Cerebellar cortex (tissue), 1 donor: ENCODE results near the gene METTL17.
"Not testable (repeated sequence)": the region's sequence is repeated elsewhere in the genome, so short reads cannot be mapped to it uniquely, and the experiment has no call there.

ENCODE experiments used
- DNase-seq: peaks from one replicate; pipeline ENCODE4 v3.0.0-alpha.2; 2015; ENCODE audit warnings: low spot score

METTL17 gene

DNA sequence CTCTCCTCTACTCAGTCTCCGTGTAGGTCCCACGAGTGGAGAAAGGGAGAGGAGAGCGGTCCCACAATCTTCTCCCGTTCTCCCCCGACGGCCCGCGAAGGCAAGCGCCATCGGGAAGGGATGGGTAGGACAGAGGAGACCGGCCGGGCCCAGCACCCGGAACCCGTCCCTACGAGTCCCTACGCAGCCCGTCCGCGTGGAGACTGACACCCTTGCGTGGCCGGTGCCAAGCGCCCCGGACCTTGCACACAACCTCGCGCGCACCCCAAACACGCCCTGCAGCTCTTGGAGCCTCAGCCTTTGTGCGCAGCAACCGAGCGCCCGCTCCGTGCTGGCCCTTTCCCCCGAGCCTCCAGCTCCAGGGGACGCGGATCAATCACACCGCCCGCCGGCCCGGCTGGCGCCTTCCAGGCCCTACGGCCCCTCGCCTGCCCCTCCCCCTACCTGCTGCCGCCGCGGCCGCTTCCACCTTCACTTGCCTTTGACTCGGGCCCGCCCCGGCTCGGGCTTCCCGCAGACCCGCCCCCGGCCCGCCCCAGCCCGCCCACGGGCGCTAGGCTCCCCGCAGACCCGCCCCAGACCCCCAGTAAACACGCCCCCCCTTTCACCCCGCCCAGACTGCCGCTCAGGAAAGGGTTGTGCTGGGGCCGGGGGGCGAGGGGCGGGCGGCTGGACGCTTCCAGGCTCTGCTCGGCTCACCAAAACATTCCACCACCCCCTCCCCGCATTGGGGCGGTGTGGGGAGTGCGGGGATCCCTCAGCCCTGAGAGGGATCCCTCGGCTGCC is 35.0 kb downstream of the METTL17 start, which contains the start of gene NDRG2:
Gene NDRG2, minus strand, starts transcription at position 477 of the 786 bp plus-strand sequence. CDS start 1,746 bp downstream, outside the sequence.
- peak; percentile 22 for DNase-seq

DNA sequence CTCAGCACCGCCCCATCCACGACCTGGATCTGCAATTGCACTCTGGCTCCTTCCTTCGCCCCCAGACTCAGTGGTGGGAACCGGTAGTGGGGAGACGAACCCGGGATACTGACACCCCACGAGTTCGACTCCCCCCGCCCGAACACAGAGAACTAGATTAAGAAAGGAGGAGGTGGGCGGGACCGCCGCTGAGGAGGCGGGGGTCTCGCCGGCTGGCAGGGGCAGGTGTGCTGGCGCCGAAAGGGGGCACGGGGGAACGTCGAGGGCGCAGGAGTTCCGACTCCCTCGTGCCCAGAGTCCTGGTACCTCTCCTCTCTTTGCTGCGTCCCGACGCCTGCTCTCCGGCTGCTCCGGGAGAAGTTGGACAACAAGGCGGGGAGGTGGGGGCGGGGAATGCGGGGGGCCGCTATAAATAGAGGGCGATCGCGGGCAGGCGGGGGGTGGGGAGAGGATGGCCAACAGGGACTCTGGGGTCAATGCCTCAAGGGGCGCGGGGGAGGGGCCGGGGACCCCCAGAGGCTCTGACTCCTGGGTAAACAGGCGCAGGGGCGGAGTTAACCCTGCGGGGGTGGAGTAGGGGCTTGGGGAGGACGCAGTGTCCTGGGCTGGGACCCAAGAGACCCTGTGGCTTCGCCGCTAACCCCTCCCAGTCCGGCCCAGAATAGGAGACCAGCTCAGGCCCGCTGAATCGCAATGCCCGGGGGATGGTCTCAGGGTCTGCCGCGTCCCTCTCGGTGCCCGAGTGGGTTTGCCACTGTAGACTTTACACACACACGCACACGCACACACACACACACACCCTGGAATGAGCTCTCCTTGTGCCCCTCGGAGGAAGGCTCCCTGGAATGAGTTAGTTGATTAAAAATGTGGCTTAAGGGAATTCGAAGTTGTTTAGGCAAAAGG is 35.8 kb downstream of the METTL17 start:
- DNase-seq: peak; percentile 14

DNA sequence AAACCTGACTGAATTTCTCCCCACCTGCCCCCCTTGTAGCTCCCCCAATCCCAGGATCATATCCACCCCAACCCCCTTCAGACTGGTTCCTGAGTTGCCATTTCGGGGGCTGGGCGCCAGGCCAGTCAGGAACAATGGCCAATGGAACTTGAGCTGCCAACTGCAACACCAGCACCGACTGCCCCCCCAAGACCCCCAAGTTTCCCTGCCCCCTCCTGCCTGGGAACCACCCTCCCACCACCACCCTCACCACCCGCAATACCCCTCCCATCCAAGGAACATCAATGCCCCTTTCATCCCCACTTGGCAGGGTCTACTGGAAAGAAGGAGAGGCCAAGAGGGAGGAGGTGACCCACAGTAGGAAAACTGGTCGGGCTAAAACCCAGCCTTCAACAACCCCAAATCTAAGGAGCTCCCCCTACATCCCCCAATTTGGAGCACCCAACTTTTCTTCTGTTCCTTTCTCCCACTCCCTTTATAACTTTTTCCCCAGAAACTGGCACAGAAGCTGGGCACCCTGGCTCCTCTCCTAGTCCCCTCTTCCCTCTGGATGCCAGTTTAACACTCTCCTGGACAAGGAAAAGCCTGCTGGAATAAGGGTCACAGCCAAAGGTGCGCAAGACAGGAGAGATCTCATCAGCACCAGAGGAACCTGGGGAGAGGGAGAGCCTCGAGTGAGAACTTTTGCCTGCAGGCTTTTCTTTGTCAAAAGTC is 36.7 kb downstream of the METTL17 start:
- peak; percentile 34 for DNase-seq

DNA sequence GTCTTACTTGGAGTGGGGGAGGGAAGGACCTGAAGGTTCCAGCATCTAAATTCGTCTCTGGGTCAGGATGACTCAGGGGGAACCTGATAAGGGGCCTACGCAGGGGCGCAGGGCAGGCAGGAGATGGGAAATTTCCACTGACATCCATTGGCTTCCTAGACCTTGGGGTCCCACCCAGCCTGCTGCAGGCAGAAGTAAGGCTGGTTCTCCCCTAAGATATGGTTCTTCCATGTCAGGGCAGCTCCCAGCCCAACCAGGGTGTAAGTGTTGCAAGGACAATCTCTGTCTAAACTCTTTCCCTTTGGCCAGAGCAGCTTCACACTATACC is 37.2 kb downstream of the METTL17 start:
- no peak for DNase-seq

DNA sequence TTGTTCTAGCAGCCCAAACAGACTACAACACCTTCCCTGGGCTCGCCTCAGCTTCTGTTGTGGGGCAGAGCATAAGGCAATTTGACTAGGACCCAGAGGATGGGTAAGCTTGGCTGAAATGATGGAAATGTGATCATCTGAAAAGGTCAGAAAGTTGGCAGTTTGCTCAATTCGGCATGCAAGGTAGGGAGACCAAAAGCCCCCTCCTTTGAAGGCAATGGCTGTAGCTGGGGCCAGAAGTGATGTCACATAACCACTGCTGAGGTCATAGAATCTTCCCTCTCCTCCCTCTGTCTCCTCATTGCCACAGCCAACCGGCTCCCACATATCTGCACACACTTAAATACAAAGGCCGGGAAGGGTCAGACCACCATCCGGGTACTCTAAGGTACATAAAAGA is 40.1 kb downstream of the METTL17 start, which contains the start of gene TPPP2:
Gene TPPP2, plus strand, starts transcription at position 301 of the 400 bp plus-strand sequence. CDS start 365 bp downstream, outside the sequence.
- no peak for DNase-seq

DNA sequence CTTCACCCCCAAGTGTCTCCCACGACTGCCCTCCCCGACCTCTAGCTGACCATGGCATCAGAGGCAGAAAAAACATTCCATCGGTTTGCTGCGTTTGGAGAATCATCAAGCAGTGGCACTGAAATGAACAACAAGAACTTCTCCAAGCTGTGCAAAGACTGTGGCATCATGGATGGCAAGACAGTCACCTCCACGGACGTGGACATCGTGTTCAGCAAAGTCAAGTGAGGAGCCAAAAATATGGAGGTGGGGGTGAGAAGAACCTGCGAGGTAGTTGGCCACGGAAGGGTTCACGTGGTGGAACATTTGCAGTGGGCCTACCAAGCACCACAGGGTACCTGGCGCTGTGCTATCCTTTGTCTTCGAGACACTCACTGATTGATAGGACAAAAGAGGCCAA is 40.8 kb downstream of the METTL17 start:
- DNase-seq: no peak

DNA sequence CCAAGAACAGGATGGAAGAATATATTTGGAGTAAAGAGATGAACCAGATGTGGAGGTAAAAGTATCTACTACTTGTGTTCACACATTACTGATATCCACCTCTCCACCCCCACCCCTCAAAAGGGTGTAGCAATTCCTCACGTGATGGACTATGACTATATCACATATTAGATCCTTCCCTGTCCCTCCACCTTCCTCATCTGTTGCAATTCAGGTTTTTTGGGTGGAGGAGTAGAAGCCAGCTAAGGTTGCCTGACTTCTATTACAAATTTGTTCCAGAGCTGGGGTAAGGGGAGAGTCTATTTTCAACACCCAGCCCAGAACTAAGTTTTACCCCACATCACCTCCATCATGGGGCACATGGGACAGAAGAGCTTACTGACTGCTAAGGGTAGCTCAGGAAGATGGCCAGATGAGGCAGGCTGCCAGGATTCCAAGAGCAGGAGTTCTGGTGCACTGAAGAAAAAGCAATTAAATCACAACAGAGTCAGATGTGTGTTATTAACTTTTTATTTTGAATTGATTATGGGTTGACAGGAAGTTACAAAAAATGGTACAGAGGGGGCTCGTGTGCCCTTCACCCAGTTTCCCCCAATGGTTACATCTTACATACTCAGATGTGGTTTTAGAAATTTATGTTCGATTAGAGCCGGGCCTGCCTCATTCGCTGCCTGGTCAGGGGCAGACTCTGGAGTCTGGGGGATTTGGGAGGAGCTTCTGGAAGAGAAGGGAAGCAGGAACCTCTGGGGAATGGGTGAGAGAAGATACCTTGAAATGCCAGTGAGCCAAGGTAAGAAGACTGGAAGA is 42.7 kb downstream of the METTL17 start:
- no peak for DNase-seq

DNA sequence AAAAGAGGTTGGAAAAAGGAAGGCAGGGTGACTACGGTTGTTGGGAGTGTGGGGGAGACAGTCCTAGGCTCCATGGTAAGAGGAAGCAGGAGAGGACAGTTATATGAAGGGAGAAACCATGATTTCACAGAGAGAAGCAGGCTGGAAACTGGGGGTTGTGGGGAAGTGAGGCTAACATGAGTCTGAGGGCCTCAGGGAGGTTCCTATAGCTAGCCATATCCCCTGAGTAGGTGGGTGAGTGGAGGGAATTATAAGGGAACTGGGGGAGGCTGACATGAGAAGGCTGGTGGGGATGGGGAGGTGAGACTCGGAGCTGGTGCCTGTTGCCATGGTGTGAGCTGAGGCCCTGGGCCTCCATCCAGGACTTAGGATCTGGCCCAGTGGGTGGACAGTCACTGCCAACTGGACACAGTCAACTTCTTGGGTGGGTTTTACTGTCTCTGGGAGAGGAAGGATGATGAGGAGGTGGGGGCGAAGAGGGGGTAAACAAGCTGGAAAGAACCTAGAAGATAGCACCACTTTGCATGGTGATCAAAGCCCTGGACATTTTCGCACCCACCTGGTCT is 43.4 kb downstream of the METTL17 start:
- no peak for DNase-seq

DNA sequence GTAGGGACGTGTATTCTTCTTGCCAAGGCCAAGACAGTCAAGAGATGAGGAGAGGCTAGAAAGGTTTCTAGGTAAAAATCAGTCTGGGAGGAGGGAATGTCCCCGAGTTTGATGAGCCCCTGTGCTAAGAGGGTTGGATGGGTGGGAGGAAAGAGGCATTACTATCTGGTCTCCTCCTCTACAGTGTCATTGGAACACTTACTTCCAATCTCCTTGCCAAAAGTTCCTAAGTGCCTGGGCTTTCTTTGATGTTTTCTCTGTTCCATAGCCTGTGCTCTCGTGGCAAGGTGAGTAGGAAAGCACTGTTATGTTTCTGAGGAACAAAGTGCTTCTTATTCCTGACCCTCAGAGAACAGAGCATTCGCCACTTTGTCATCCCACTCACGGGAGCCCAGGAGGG is 44.9 kb downstream of the METTL17 start, which contains the start of gene RNASE13:
Gene RNASE13, minus strand, starts transcription at position 101 of the 400 bp plus-strand sequence. CDS start 519 bp downstream, outside the sequence.
- DNase-seq: no peak

DNA sequence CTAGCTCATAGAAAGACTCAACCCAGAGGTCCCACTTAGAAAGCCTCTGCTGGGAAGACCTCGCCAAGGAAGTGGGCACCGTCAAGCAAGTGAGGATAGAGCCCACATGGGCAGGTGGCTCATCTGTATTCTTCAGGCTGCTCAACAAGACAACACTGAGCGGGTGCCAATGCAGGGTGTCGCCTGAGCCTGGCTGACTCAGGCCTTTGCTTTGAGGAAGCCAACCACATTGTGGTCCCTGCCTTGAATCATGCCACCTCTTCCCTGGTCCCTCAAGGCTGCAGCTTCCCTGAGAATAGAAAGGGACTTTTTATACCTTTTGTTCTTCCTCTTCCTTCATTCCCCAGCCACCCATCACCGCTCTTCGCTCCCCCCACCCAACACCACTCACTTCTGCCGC is 47.0 kb downstream of the METTL17 start:
- no peak for DNase-seq

DNA sequence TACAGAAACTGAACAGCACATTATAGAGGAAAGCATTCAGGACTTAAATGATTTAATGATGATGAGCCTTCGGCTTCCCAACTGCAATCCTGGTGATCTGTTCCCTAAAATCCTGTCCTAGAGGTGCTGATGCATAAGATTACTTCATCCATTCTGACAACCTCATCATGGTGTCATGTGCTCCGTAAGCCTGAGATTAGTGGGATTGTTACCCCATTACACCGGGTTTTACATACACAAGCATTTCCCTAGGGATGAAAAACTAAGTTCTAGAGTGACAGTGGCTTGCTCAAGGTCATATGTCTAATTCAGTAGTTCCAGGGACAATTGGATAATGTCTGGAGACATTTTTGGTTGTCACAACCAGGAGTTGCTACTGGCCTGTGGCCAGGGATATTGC is 47.4 kb downstream of the METTL17 start:
- no peak for DNase-seq

DNA sequence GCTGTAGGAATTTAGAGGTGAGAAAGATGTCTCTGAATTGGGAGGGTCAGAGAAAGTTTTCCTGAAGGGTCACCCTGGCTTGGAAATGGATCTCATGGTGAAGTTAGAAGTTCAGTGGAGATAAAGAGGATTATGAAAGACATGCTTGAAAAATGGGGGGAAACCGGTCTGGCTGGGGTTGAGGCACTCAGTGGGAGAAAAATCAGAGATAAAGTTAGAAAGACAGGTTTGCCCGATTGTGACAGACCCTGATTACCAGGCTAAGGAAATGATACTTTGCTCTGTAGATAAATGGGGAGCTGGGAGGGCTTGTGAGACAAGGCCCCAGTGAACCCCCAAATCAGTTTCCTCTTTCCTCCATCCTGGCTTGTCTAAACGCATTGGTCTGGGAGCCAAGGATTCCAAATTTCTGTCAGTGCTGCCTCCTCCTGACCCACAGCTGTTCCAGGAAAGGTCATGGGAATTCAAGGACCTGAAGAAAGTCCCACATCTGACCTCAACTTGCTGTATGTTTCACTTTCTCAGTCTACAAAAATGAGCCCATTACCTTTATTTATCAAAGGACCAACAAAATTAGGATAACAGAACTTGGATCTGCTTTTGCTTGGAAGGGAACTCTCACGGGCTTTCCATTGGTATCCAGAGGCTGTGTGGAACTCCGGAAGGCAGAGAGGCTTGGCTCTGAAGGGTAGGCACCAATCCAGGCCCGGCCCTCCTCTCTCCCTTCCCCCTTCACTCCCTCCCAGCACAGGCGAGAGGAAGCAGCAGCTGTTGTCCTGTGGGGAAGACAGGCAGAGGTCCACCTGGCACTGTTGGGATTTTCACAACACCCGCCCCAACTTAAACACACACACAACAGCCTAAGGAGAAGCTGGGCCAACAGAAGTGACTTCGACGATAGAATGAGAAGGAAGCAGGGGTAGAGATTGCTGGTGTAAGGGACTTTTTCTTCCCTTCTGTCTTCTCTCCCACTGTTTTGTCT is 49.0 kb downstream of the METTL17 start:
- peak; percentile 48 for DNase-seq

DNA sequence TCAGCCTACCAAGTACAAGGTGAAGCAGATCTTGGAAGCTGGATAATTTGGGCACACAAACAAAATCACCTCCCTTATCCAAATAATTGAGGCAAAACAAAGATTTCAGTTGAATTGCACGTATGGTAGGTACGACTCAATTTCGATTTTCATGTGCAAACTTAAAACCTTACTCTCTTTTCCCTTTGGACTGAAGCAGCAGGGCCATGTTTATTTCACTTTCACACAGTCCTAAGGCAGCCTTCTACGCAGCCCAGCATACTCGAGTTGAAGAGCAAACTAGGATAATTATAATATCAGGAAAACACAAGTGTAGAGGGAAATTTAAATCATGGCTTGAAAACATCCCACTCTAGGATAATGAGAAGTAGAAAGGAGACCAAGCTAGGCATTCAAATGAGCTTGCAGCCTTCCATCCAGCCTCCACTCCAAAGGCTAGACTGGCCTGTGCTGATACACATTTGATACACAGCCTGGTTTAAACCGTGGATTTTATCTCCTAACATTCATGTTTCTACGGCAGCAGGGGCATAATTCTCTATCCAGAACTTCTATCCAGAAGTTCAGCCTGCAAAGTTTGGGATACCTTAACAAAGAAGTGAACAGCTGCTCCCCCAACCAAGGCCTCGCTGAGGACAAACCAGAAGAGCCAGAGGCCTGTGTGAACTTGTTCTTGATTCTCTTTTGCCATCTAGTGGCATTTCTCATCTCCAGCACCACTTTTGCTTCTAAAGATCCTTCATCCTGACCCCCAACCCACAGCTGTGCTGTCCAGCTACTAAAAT is 50.0 kb downstream of the METTL17 start:
- DNase-seq: peak; percentile 66

DNA sequence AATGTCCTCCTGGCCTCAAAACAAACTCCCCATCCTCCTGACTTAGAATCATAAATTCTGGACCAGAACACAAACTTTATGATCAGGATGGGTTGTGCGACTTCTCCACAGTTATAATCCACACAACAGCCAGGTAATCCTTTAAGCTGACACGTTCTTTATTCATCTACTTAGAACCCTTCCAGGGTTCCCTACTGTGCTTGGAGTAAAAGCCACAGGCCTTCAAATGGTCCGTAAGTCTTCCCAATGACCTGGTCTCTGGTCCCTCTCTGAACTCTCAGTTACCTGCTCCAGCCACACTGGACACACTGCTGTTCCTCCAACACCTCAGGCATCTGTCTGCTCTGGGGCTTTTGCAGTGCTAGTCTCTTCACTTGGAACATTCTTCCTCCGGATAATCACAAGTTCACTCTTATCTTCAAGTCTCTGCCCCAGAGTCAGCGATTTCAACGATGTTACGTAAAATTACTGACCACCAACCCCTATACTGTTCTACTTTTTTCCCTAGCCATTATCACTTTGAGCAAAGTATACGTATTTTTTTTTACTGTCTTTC is 50.7 kb downstream of the METTL17 start:
- DNase-seq: no peak

DNA sequence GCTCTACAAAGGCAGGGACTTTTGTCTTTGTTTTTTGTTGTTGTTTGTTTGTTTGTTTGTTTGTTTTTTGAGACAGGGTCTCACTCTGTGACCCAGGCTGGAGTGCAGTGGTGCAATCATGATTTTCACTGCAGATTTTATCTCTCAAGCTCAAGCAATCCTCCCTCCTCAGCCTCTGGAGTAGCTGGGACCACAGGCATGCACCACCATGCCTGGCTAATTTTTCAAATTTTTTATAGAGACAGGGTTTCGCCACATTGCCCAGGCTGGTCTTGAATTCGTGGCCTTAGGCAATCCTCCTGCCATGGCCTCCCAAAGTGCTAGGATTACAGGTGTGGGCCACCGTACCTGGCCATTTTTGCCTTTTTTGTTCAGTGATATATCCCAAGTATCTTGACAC is 51.2 kb downstream of the METTL17 start:
- DNase-seq: not testable (repeated sequence)

DNA sequence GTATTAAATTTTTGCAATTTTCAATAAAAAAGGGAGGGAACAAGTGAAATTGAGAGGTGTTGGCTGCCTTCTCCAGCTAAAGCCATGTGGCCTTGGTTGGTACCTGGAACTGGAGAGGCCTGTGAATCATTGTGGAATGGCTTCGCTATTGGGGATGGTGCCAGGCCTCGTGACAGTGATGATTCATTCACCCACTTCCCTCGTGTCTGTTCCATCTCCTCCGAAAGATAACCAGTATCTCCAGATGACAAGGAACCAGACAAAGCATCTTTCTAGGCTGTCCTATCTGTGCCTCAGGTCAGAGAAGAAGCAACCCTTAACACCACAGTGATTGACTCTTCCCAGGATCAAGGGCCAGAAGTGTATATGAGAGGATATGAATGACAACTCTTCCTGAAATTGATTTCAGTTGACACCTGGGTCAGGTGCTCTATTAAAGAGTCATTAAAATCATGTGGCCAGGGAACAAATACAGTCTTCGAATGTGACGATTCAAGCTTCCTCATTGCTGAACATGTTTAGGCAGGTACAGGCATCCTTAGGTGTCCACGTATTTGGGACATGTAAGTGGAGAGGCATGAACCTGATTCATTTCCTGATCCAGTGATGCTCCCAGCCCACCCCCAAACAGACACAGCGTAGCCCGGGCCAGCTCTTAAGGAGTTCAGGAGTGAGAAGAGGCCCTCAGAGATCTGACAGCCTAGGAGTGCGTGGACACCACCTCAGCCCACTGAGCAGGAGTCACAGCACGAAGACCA is 52.1 kb downstream of the METTL17 start, which contains the start of gene RNASE7:
Gene RNASE7, plus strand, starts transcription at position 687 of the 758 bp plus-strand sequence. CDS start 631 bp downstream, outside the sequence.
- no peak for DNase-seq

DNA sequence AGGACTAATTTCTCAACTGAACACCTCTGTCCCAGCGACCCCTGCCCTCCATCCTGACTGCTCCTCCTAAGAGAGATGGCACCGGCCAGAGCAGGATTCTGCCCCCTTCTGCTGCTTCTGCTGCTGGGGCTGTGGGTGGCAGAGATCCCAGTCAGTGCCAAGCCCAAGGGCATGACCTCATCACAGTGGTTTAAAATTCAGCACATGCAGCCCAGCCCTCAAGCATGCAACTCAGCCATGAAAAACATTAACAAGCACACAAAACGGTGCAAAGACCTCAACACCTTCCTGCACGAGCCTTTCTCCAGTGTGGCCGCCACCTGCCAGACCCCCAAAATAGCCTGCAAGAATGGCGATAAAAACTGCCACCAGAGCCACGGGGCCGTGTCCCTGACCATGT is 53.1 kb downstream of the METTL17 start:
- no peak for DNase-seq
